ENCODE measurements around the gene KLC4. TPM values are rescaled to one million over a fixed set of nuclear protein-coding genes. Genes with fewer than 3 reads are reported as not detected.

The KLC4 gene
- total and polyA plus RNA-seq, 9 donors, result 14.7 to 29.8 (median 24.7) TPM

DNA sequence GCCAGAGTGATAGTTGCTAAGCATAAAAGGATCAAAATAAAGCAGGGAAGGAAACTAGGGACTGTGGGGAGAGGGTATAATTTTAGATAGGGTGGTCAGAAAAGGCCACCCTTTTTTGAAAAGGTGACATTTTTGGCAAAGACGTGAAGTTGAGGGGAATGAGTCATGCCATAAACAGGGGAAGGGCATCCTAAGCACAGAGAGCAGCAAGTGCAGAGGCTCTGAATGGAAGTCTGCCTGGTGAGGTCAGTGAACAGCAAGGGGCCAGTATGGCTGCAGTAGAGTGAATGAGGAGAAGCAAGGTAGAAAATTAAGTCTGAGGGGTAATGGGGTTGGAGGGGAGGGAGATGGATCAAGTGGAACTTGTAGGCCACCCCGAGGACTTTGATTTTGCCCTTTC, 2.4 kb downstream of the KLC4 start:
- peaks cover 8% of the 10 kb centered on the region for H3K4me1 ChIP-seq (ENCODE audit: insufficient read depth)
- TF ChIP-seq, protein P1, sequence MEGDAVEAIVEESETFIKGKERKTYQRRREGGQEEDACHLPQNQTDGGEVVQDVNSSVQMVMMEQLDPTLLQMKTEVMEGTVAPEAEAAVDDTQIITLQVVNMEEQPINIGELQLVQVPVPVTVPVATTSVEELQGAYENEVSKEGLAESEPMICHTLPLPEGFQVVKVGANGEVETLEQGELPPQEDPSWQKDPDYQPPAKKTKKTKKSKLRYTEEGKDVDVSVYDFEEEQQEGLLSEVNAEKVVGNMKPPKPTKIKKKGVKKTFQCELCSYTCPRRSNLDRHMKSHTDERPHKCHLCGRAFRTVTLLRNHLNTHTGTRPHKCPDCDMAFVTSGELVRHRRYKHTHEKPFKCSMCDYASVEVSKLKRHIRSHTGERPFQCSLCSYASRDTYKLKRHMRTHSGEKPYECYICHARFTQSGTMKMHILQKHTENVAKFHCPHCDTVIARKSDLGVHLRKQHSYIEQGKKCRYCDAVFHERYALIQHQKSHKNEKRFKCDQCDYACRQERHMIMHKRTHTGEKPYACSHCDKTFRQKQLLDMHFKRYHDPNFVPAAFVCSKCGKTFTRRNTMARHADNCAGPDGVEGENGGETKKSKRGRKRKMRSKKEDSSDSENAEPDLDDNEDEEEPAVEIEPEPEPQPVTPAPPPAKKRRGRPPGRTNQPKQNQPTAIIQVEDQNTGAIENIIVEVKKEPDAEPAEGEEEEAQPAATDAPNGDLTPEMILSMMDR (IDR thresholded peaks at IDR 0.05), result no peak
- TF ChIP-seq POLR2A (IDR thresholded peaks at IDR 0.05) (no peak), EP300 (IDR thresholded peaks at IDR 0.05) (no peak)
- DNase-seq, result no peak
- H3K9me3 ChIP-seq, result no peaks in the 10 kb centered on the region
- 59 to 66% (median 62%) methylated on average over 2 of the region's 2 CpGs for WGBS, 3 donors
- H3K27me3 ChIP-seq, result no peaks in the 10 kb centered on the region
- no peaks in the 10 kb centered on the region for H3K36me3 ChIP-seq
- intact Hi-C loops (cut with DNase I), result no loop called here
- no peak overlapping the region for H3K4me3 ChIP-seq
- H3K27ac ChIP-seq, result no peak overlapping the region

DNA sequence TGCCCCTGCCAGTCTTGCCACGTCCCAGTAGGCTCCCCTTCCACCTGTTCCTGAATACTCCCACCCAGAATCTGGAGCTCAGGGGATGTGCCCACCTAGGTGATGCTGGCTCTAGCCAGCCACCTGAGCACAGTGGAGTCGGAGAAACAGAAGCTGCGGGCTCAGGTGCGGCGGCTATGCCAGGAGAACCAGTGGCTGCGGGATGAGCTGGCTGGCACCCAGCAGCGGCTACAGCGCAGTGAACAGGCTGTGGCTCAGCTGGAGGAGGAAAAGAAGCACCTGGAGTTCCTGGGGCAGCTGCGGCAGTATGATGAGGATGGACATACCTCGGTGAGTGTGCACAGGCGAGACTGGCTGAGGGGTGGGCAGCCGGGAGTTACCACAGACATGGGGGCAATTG, 3.4 kb downstream of the KLC4 start:
- no peaks in the 10 kb centered on the region for H3K9me3 ChIP-seq
- no peak overlapping the region for H3K4me3 ChIP-seq
- no peak for TF ChIP-seq POLR2A (IDR thresholded peaks at IDR 0.05)
- TF ChIP-seq EP300 (IDR thresholded peaks at IDR 0.05), result no peak
- TF ChIP-seq, protein P1 (IDR thresholded peaks at IDR 0.05), result no peak
- intact Hi-C loops (cut with DNase I), result no loop called here
- H3K27me3 ChIP-seq, result no peaks in the 10 kb centered on the region
- WGBS, 3 donors, result 90 to 97% (median 91%) methylated on average over 12 of the region's 12 CpGs
- H3K36me3 ChIP-seq, result no peaks in the 10 kb centered on the region
- H3K4me1 ChIP-seq (ENCODE audit: insufficient read depth), result peaks cover 8% of the 10 kb centered on the region
- no peak overlapping the region for H3K27ac ChIP-seq
- no peak for DNase-seq

DNA sequence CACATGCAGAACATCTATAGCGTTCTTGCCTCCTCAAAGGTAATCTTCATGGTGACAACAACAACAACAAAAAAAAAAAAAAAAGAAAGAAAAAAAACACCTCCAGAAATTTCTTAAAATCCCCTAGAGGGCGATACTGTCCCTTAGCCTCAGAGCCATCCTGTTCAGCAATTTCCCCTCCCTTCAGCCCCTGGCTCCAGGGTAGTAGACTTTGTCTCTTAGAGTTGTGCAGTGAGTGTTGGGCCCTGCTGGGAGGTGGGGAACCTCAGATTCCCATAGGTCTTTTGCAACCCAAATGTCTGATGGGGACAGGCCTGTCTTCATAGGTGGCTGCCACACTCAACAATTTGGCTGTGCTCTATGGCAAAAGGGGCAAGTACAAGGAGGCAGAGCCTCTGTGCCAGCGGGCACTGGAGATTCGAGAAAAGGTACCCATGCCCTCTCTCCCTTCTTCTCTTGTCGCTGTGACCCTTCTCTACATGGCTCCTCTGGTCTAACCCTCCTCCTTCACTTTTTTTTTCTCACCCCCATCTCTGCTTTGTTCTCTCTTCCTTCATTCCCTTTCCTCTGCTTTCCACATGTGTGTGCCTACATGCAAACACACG, 10.7 kb downstream of the KLC4 start:
- Histone ChIP-seq H3K4me1 (ENCODE audit: insufficient read depth) (peaks cover 3% of the 10 kb centered on the region), H3K9me3 (no peaks in the 10 kb centered on the region), H3K4me3 (no peak overlapping the region), H3K27ac (no peak overlapping the region), H3K36me3 (no peaks in the 10 kb centered on the region), H3K27me3 (no peaks in the 10 kb centered on the region)
- peak in 2 of 5 donors; percentile 36 to 43 for DNase-seq
- TF ChIP-seq, protein P1 (IDR thresholded peaks at IDR 0.05), result peak; percentile 22 to 62 (median 52)
- TF ChIP-seq POLR2A (IDR thresholded peaks at IDR 0.05) (no peak), EP300 (IDR thresholded peaks at IDR 0.05) (no peak)
- intact Hi-C loops (cut with DNase I), result loop anchor here (2.0 to 10.0 kb wide), 4 partner anchors 55 to 73 kb away; no protein-coding TSS in a partner anchor
- 37 to 43% (median 40%) methylated on average over 6 of the region's 6 CpGs for WGBS, 3 donors

DNA sequence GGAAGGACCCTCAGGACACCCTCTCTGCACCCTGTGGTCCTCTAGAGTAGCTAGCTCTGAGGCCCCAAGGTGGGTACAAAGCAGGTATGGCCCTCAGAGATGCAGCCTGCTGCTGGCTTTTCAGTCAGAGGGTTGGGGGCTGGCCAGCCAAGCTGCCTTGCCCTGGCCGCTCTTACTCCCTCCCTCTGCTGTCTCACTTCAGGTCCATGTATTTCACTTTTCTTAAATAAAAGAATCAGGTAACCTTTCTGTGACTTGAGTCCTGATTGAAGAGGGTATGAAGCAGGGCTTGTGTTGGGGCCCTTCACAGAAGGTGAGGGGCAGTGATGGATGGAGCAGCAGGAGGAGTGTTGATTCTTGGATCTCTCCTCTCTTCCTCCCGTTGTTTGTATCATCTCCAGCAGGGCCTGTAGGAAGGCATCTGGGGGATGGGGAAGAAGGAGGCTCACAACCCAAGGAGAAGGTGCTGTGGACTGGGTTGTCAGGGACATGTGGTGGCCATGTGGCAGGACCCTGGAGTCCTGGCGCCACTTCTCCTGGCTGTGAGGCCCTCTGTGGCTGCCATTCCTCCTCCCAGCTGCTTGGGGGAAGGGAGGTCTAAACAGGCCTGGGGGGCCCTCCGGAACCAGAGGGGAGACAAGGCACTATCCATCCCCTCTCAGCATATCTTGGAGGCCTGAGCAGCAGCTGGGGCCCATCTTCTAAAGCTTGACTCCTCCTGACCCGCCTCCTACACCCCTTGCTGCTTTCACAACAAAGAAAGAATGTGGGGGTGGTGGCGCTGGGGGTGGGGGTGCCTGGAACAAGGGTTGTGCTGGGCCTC, 15.6 kb downstream of the KLC4 start:
- no peaks in the 10 kb centered on the region for H3K36me3 ChIP-seq
- WGBS, 3 donors, result 16 to 25% (median 20%) methylated on average over 4 to 6 of the region's 6 CpGs
- H3K4me3 ChIP-seq, result no peak overlapping the region
- H3K27me3 ChIP-seq, result no peaks in the 10 kb centered on the region
- peak overlapping the region in 1 of 2 donors; percentile 56 for H3K27ac ChIP-seq
- DNase-seq, result peak; percentile 79 to 90 (median 86)
- intact Hi-C loops (cut with DNase I), result loop anchor here (5.0 to 10.0 kb wide), 4 partner anchors 47 to 67 kb away; no protein-coding TSS in a partner anchor
- TF ChIP-seq EP300 (IDR thresholded peaks at IDR 0.05) (no peak), POLR2A (IDR thresholded peaks at IDR 0.05) (no peak)
- TF ChIP-seq, protein P1 (IDR thresholded peaks at IDR 0.05), result no peak
- no peaks in the 10 kb centered on the region for H3K9me3 ChIP-seq
- peaks cover 15% of the 10 kb centered on the region for H3K4me1 ChIP-seq (ENCODE audit: insufficient read depth)

Measured in ovary (tissue), 9 donors.